Heart left ventricle (tissue), 16 donors: ENCODE results near the gene RHOV. TPM values are rescaled to one million over a fixed set of nuclear protein-coding genes. Genes with fewer than 3 reads are reported as not detected.

Experiments
- ATAC-seq, 4 donors: fragments of 200-7000 bp; cut with Tn5 transposase; one replicate each; pipeline ENCODE4 v1.9.1; 2020 to 2022; ENCODE audit warnings: moderate library complexity in 4 of 4, mild to moderate bottlenecking in 3 of 4, moderate number of reproducible peaks in 1 of 4
- DNase-seq, 5 donors: peaks; one replicate each; pipeline ENCODE4 v3.0.0-alpha.2; 2020
- H3K27ac ChIP-seq, 12 donors: fragments of 200-600 bp; sonication (generic) in 4 of 12; one replicate each; pipeline versions ENCODE4 v1.5.0 to v1.8.0; 2016 to 2022; ENCODE audit warnings: mild to moderate bottlenecking in 2 of 12
- H3K27me3 ChIP-seq, 9 donors: fragments of 200-600 bp; sonication (generic) in 2 of 9; one replicate each; pipeline versions ENCODE4 v1.5.1 to v1.8.0; 2016 to 2022; ENCODE audit warnings: mild to moderate bottlenecking in 3 of 9
- H3K36me3 ChIP-seq, 9 donors: fragments of 200-600 bp; sonication (generic) in 2 of 9; one replicate each; pipeline versions ENCODE4 v1.5.0 to v1.8.0; 2018 to 2022; ENCODE audit warnings: mild to moderate bottlenecking in 2 of 9
- H3K4me1 ChIP-seq, 12 donors: fragments of 200-600 bp; sonication (generic) in 4 of 12; one replicate each; pipeline versions ENCODE4 v1.5.0 to v1.8.0; 2016 to 2022; ENCODE audit warnings: mild to moderate bottlenecking in 3 of 12
- H3K4me3 ChIP-seq, 12 donors: fragments of 200-600 bp; sonication (generic) in 4 of 12; one replicate each; pipeline versions ENCODE4 v1.5.0 to v1.8.0; 2017 to 2022; ENCODE audit warnings: mild to moderate bottlenecking in 9 of 12, moderate library complexity in 4 of 12
- H3K9me3 ChIP-seq, 12 donors: fragments of 200-600 bp; sonication (generic) in 4 of 12; one replicate each; pipeline versions ENCODE4 v1.5.0 to v1.8.0; 2016 to 2022; ENCODE audit warnings: mild to moderate bottlenecking in 1 of 12
- POLR2A ChIP-seq, 2 donors: fragments of 450-650 bp; IDR thresholded peaks; one replicate each; pipeline ENCODE4 v1.6.1; 2017; ENCODE audit warnings: antibody characterized with exemption in 2 of 2, mild to moderate bottlenecking in 2 of 2, moderate library complexity in 2 of 2
- WGBS, 4 donors: extraction: QIAGEN DNeasy Blood & Tissue Kit in 2 of 4; methylation state at CpG; one replicate each; pipeline versions ENCODE4 v1.1.5 to v1.1.7; 2013 to 2018; 5-methylcytosine and 5-hydroxymethylcytosine counted together
- intact Hi-C, 10 donors: fragments of 100-400 bp; cut with DNase I; formaldehyde crosslinking; loops; one replicate each; pipeline versions ENCODE4 v1.11.1 to v1.14.2; 2022
- polyA plus RNA-seq, 2 donors: library from polyadenylated mRNA; stranded (reverse); fragments of 200-250 nt; gene quantifications; one replicate each; pipeline ENCODE4 v1.2.3, GENCODE V29; 2013
- total RNA-seq, 9 donors: library from RNA; depleted of rRNA in 2 of 9; stranded (reverse); fragments of >200 nt in 2 of 9; fragmentation: NEBNext Ultra II Directional in 3 of 9; extraction: Animal tissue kit (Norgen Biotek cat#: 25700) in 3 of 9; gene quantifications; one replicate each; pipeline versions ENCODE4 v1.1.0 to v1.2.4, GENCODE V29; 2016 to 2023
- TF ChIP-seq, protein P1 (sequence below), 12 donors: fragments of 200-600 bp; sonication (generic) in 4 of 12; IDR thresholded peaks; one replicate each; pipeline versions ENCODE4 v1.5.0 to v1.8.0; 2018 to 2022; ENCODE audit warnings: antibody characterized with exemption in 12 of 12, mild to moderate bottlenecking in 5 of 12
- donor health status: ischemic (EF 13 %, LVEDD 7.1; RV severe dilation, severe dysfunction).
- donor health status: healthy with polysubstance abuse.
- donor health status: DM: no; HTN: yes; CAD: no.
- donor health status: DM: no; HTN: no; CAD: no.
- donor health status: ischemic (EF 25% LVEDD 6.9; RV normal size, moderate dysfunction).
- donor health status: ischemic (EF 25% LVEDD 5.7; RV mildly dilated, moderate dysfunction).
- donor health status: healthy.
- donor health status: DM: yes; HTN: yes; CAD: no.
- donor health status: ischemic (EF 35%, LVEDD 5.7; RV mildly dilated, moderate dysfunction).
- donor health status: nonischemic (EF 11% LVEDD 7.7; RV severe dilation, severe dysfunction).
- donor health status: DM: yes; HTN: yes; CAD: no.
- donor health status: PGD.
- donor health status: ischemic (EF 29% LVEDD 5.4; RV normal size, mild dysfunction).
- donor health status: nonischemic (EF 23%, LVEDD 6.1; RV moderate dilation, normal function).

RHOV gene
- total and polyA plus RNA-seq, 11 donors = not detected

DNA sequence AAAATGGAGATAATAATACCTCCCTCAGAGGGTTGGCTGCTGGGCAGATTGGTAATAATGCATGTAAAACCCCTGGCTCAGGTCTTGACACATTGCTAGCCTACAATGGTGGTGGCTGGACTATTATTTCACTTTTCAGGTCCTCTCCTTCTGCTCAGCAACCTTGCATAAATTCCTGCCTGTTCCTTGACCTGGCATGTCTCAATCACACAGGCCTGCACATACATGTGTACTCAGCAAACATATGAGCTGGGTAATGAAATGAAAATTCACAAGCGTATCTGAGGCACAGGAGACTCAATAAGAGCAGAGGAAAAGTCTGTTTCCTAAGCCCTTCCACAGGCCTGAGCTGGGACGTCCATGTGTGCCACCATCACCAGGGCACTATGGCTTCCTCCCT, 37.7 kb upstream of the RHOV start:
- Histone ChIP-seq H3K9me3 (no peaks in the 10 kb centered on the region), H3K4me1 (peaks cover 0 to 54% (median 27%) of the 10 kb centered on the region in 12 donors), H3K4me3 (no peak overlapping the region), H3K27ac (no peak overlapping the region), H3K27me3 (no peaks in the 10 kb centered on the region), H3K36me3 (no peaks in the 10 kb centered on the region)
- ATAC-seq (no peak), DNase-seq (no peak)
- 85 to 91% (median 87%) methylated on average over 2 of the region's 2 CpGs for WGBS, 4 donors
- no peak for TF ChIP-seq POLR2A (IDR thresholded peaks at IDR 0.05)
- TF ChIP-seq, protein P1, sequence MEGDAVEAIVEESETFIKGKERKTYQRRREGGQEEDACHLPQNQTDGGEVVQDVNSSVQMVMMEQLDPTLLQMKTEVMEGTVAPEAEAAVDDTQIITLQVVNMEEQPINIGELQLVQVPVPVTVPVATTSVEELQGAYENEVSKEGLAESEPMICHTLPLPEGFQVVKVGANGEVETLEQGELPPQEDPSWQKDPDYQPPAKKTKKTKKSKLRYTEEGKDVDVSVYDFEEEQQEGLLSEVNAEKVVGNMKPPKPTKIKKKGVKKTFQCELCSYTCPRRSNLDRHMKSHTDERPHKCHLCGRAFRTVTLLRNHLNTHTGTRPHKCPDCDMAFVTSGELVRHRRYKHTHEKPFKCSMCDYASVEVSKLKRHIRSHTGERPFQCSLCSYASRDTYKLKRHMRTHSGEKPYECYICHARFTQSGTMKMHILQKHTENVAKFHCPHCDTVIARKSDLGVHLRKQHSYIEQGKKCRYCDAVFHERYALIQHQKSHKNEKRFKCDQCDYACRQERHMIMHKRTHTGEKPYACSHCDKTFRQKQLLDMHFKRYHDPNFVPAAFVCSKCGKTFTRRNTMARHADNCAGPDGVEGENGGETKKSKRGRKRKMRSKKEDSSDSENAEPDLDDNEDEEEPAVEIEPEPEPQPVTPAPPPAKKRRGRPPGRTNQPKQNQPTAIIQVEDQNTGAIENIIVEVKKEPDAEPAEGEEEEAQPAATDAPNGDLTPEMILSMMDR (IDR thresholded peaks at IDR 0.05) = no peak
- intact Hi-C loops = no loop called here

DNA sequence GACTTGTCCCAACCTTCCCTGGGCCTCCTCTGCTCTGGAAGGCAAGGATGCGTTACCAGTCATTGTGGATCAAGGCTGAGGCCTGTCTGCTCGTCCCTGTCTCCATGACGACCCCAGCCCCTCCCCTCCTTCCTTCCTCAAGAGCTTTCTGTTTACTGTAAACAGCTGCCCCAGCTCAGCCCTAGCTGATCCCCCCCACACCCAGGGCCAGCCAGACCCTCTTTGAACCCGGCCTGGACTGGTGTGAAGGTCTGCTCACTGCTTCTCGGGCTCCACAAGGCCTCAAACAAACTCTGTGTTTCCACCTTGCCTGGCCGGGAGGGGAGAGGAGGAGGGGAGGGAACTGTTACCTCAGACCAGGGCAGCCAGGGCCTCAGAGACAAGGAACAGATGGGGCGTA, 37.1 kb upstream of the RHOV start:
- Histone ChIP-seq H3K4me1 (peaks cover 0 to 55% (median 31%) of the 10 kb centered on the region in 12 donors), H3K4me3 (no peak overlapping the region)
- 60 to 81% (median 66%) methylated on average over 7 of the region's 7 CpGs for WGBS, 4 donors

DNA sequence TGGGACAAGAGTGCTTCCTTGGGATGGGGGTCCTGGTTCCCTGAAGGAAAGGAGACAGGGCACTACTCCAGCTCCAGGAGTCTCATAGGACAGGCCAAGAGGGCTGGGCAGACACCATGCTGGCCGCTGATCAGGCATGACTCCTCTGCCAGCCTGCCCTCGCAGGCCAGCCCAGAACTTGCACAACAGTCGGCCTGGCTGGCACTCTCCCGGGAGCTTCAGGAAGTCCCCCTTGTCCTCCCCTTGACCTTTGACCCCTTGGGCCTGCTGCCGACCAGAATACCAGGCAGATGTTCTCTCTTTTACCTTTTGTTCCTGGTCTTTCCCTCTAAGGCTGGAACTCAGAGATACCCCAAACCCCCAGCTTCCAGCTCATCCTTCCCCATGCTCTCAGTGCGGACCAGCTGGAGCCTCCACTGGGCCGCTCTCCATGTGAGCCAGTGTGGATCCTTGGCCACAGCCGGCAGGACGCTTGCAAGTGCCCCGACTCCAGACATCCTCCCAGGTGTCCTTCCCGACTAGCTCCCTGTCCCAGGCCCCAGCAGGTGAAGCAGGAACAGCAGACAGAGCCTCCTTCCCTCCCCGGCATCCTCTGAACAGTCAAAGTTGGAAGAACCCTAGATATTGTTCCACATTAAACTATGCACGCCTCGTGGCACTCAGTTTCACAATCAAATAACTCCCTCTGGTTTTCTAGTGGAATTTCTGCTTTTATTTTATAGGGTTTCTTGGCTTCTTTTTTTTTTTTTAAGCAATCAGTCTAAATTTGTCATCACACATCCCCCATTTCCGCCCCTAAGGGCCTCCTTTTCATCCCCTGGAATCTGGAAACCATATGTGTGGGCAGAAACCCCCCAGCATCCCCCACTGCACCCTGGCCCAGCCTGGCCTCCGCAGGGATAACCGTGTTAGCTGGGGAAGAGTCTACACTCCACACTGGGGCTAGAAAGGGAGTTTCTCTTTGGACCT, 35.9 kb upstream of the RHOV start:
- no peak for TF ChIP-seq POLR2A (IDR thresholded peaks at IDR 0.05)
- TF ChIP-seq, protein P1 (IDR thresholded peaks at IDR 0.05) = no peak
- Histone ChIP-seq H3K27ac (peak overlapping the region in 4 of 12 donors; percentile 7 to 100 (median 32)), H3K9me3 (no peaks in the 10 kb centered on the region), H3K27me3 (no peaks in the 10 kb centered on the region), H3K36me3 (peaks cover 0 to under 1% (median 0%) of the 10 kb centered on the region in 9 donors), H3K4me3 (no peak overlapping the region), H3K4me1 (peaks cover 4 to 59% (median 33%) of the 10 kb centered on the region in 12 donors)
- no peak for ATAC-seq
- 62 to 73% (median 70%) methylated on average over 14 to 17 of the region's 17 CpGs for WGBS, 4 donors
- DNase-seq = peak in 1 of 5 donors; percentile 63
- intact Hi-C loops = loop anchor here in 7 of 10 donors (5.0 to 10.0 kb wide), 5 partner anchors 32 to 425 kb away; partner anchors contain the start of genes INO80 (in 4 of the 7), NUSAP1 (in 1 of the 7) and OIP5 (in 1 of the 7)

More for the DNA sequence above, 37.1 kb upstream of the RHOV start:
- TF ChIP-seq, protein P1 (IDR thresholded peaks at IDR 0.05) = no peak
- no peak for TF ChIP-seq POLR2A (IDR thresholded peaks at IDR 0.05)
- no peaks in the 10 kb centered on the region for H3K9me3 ChIP-seq
- peak overlapping the region in 1 of 12 donors; percentile 9 for H3K27ac ChIP-seq
- H3K27me3 ChIP-seq = no peaks in the 10 kb centered on the region
- intact Hi-C loops = no loop called here
- ATAC-seq (no peak), DNase-seq (no peak)
- no peaks in the 10 kb centered on the region for H3K36me3 ChIP-seq

DNA sequence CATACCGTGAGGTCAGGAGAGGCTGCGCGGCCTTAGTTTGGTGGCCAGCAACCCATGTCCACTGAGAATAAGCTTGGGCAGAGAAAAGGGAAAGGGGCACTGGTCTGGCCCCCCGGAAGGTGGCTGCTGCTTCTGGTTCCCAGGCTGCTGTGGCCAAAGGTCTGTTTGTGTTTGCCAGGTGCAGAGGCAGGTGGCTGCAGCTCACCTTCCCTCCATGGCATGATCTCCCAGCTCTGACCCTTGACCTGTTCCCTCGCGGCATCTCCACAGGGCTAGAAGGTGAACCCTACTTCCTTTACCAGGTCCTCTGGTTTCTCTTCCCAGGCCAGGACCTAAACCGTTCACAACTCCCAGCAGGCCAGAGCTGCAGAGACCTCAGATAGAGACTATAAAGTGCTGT, 34.1 kb upstream of the RHOV start:
- intact Hi-C loops = loop anchor here in 7 of 10 donors (5.0 to 10.0 kb wide), 5 partner anchors 34 to 427 kb away; partner anchors contain the start of genes INO80 (in 4 of the 7), NUSAP1 (in 1 of the 7) and OIP5 (in 1 of the 7)
- Histone ChIP-seq H3K36me3 (peaks cover 0 to 13% (median 8%) of the 10 kb centered on the region in 9 donors), H3K9me3 (no peaks in the 10 kb centered on the region), H3K4me1 (peaks cover 4 to 67% (median 43%) of the 10 kb centered on the region in 12 donors), H3K27me3 (no peaks in the 10 kb centered on the region), H3K27ac (peak overlapping the region in 10 of 12 donors; percentile 87 to 100 (median 96)), H3K4me3 (peak overlapping the region in 1 of 12 donors; percentile 66)
- WGBS, 4 donors = 83 to 90% (median 88%) methylated on average over 7 of the region's 7 CpGs
- TF ChIP-seq POLR2A (IDR thresholded peaks at IDR 0.05) = no peak
- TF ChIP-seq, protein P1 (IDR thresholded peaks at IDR 0.05) = no peak
- ATAC-seq (no peak), DNase-seq (peak in 2 of 5 donors; percentile 16 to 29)
